Anterior cingulate cortex (tissue), 58 donors: ENCODE measurements around the gene ZNF593.

Source experiments
- DNase-seq, 58 donors: peaks; one replicate each; lab custom pipeline; 2025; lab: John Stamatoyannopoulos, UW

ZNF593 gene

DNA sequence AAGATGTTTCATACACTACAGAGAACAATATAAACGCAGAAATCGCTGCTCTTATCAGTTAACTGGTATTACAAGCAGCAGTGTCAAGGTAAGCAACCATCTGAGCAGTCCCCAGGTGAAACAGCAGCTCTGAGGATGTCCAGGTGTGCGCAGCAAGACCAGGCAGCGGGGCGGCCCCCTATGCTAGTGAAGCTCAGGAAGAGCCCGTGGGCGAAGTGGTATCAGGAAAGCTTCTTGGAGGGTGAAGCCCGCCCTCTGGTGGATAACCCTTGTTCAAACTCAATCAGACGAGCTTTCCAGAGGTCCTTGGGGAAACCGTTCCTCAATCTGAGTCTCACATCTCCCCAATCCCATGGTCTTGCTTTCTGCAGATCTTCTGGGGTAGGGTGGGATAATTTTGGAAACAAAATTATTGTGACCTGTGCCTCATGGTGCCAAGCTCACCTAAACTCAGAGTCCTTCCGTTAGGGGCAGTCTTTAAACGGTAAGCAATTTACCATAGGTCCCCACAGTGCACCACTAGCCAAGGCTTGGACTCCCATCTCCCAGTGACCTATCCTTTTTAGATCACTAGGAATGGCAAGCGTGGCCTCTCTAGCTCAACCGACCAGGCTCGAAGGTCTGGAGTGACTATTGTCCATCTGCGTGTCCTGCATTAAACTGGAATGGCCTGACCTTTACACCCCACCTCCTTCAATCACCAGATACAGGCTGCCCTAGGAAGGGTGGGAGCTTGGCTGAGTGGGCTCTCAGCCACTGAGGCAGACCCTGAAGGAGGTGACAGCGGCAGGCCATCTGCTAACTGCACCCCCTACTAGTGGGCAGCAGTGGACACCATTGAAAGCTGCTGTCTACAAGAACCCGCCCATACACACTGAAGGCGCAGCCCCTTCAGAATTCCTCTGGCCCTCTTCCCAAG, 24.4 kb upstream of the ZNF593 start:
- DNase-seq = peak in 52 of 58 donors; percentile 18 to 85 (median 59)

DNA sequence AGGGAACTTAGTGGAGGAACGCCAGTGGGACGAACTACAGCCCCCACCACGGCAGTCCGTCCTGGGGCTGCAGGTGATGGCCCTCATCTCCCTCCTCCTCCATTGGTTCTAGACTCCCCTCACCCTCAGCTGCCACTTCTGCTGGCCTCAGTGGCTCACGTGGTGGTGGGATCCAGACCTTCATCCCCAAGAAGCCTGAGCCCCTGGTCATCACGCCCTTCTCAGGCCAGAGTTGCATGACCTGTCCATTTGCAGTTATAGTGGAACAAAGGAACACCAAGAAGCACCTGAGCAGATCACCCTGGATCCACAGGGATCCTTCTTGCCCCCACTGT, 23.8 kb upstream of the ZNF593 start:
- DNase-seq = no peak

DNA sequence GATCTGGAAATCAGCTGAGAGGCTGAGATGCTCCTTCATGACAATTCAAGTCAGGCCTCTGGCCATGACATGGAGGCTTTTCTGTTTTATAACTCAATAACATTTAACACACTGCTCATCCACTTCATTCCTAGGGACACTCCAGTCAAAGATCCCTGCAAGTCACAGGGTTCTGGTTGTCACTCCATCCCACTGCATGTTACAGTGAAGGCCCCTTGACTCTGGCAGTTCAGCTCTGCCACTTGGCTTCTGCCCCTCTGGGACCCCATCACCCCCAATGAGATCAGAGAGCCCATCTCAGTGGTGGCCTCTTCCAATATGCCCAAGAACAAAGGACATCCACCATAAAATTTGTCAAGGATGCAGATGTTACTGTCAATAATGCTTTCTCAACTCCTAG, 20.8 kb upstream of the ZNF593 start:
- no peak for DNase-seq

DNA sequence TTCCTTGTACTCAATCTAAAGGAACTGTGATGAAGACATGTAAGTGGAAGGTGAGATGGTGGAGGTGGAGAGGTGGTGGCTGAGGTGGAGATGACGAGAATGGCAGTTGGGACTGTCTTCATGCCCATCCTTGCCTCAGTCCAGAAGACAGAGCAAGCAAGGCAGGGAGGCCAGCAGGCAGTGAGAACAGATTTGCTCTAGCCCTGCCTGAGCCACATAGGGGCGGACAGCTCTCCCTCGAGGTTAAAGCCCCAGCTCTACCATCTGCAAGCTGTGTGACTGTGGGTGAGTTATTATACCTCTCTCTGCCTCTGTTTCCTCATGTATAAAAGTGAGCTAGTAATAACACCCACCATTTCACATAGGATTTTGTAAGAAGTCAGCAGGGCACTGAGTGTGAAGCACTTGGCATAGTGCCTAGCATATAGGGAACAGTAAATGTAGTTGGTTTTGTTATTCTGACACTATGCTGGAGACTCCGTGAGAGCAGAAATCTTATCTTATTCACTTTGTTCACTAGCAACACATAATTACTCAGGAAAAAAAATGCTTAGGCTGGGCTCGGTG, 15.7 kb upstream of the ZNF593 start:
- no peak for DNase-seq

DNA sequence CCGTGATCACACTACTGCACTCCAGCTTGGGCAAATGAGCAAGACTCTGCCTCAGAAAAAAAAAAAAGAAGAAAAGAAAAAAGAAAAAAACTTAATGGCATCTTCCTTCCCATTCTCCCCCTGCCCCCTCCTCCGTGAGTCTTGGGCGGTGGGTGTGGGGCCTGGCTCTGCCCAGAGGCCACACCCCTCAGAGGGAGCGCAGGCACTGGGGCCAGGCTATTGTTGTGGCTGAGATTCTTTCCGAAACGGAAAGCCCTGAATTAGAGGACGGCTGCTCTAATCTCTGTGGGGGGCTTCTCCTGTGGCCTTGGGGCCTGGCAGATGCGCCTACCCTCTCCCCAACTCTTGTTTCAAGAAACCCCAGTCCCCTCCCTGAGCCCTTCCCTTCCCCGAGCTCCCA, 15.0 kb upstream of the ZNF593 start:
- no peak for DNase-seq

DNA sequence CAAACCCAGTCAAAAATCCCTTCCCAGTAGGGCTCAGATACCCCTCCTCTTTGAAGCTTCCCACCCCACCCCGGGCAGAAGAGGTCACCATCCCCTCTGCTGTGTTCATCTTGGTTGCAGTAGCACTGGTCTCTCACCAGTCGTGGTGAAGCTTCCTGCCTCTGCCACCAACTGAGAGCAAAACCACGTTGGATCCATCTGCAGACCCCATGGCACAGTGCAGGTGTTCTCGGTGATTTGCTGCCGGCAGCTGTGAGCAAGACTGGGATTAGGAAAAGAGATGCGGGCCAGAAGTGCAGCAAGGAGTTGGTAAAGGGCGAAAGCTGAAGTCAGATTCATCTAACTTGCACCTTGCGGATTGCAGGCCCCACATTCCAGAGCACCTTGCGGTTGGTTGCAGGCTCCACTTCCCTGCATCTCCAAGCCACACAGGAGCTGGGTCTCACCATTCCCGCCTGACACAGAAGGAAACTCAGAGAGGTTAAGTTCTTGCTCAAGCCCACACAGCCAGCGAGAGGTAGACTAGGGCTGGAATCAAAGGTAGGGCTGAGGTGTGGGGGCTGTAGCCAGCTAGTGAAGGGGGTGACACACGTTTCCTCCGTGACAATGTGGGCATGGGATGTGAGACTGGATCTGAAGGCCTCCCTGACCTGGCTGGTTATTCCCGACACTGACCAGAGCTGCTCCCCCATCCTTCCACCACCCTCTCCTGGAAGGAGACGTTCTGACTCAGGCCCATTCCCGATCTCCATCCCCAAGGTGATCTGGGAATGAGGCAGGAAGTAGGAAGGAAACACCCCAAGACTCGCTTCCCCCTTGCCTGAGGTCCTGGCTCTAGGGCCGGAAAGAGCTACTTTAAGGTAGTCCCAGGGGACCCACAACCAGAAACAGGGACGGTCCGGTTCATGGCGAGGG, 14.1 kb upstream of the ZNF593 start:
- no peak for DNase-seq

DNA sequence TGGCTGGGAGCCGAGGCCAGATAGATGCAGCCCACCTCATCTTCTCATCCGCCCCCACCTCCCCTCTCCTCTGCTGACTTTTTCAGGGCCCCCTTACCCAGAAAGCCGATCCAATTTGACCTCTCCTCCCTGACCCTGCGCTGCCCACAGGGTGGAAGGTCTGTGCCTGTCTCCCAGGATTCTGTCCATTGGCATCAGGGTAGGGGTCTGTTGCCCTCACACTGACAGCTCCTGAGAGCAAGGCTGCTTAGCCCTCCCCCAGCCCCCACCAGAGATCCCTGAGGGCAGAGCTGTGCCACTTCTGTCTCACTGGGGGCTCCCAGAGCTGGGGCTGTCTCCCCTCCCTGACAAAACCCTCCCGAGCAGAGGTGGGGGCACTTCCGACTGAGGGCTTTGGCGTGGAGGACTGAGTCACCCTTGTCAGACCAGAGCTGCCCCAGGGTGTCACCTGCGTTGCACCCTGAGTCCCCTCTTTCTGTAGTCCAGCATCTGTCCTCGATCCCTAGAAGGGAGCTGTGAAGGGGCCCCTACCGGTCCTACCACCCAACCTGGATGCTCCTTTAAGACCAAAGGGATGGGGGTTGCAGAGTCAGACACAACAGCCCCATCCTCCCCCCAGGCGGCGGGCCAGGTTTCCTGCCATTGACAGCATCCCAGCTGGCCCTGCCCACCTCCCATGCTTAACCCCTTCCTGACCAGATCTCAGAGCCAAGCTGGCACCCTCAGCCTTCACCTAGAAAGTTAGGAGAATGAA, 13.2 kb upstream of the ZNF593 start:
- DNase-seq = peak in 11 of 58 donors; percentile 7 to 47 (median 19)

DNA sequence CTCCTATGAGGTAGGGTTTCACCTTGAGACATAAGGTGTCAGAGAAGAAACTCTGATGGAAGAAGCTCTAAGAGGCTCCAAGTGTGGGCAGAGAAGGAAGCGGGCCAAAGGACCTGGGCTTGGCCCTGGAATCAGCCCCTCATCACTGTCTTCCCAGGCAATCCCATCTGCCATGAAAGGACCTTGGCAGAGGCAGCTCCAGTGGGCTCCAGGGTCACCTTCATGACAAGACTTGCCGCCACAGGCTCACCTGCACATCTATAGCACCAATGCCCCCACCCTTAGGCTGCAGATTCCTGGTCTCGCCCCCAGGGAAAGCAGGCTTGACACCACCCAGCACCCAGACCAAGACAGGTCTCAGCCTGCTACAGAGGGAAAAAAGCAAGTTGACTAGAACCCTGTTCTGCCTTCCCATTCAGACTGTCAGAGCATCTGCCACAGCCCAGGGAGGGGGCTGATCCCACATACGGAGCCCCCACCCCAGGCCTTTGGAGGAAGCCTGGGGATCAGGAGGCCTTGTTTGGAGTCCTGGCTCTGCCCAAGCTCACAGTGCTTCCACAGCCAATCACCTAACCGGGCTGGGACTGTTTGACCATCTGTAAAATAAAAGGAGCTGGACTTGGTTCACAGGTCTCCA, 11.3 kb upstream of the ZNF593 start:
- no peak for DNase-seq

DNA sequence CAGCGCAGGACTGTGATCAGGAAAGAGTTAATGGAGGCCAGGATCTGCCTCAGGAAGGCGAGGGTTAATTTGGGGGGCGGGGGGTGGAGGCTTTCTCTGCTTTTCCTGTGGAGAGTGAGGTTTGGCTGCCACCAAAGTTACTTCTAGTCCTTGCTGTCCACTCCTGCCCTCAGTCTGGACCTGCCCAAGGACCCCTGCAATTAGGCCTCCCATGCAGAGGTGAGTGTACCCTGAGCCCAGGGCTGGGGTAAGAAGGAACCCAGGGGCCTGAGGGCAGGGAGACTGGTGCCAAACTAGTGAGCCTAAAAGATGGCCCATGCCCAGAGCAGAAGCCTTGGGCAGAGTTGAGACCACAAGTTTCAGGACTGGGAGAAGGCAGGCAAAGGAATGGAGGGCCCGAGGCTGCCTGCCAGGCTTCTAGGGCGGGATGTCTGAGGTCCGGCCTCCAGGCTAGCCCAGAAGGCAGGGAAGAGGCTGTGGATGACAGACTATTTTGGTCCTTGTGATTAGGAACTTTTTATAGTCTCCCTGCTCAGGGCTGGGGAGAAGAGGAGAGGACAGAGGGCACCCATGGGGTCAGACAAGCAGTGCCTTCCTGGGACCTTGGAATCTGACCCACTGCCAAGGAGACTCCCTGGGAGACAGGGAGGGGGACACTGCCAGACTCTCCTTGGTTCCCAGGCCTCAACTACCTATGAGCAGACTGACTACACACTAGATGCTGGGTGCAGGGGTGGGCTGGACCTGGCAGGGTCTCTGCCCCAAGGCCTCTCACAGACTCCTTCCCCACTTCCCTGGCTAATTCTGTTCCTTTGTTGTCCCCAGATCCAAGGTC, 10.6 kb upstream of the ZNF593 start, which contains the start of gene FAM110D:
TSS of gene FAM110D (plus strand) at position 172 of the 835 bp plus-strand sequence. CDS start 2,213 bp downstream, outside the sequence.
- no peak for DNase-seq

DNA sequence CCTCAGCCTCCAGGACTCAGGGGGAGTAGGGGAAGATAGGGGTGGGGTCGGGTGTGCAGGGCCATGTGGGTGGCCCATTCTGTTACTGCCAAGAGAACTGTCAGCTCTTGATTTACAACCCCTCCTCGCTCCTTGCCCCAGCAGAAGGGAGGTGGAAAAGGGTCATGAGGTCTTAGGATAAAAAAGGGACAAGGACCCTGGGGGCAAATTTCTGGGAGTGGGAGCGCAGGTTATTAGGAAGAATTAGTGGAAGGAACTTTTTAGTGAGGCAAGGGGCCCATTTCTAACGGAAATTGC, 10.0 kb upstream of the ZNF593 start:
- DNase-seq = no peak

DNA sequence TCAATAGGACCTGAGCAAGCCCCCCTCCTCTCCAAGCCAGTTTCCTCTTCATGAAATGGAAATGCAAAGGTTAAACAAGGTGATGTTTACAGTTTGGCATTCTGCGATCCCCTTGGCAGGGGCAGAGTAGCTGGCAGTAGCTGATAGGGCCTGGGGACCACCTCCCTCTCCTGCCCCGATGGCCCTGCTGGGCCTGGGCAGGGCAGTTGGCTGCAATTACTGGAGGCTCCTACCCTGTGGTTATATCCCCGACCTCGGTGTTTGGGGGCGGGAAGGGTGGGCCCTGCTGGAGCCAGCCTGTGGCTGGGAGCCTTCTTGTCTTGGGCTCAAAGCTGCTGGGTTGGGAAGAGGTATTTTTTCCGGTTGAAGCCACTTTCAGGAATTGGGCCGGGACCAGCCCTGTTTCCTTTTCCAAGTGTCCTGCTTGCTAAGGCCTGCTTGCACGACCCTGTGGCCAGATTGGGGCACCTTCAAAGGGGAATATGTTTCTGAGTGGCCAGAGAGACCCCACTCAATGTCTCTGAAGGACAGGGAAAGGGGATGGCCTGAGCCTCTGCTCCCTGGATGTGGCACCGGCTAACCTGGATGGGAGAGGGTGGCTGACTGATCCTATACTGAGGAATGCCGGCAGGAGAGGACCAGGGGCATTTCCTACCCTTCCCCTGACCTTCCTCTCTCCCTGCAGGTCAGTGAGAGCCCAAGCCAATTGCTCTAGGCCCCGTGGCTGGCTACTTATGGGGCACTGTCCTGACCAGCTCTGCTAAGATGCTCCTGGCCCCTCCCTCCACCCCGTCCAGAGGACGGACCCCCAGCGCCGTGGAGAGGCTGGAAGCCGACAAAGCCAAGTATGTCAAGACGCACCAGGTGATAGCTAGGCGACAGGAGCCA, 8.9 kb upstream of the ZNF593 start:
- no peak for DNase-seq

DNA sequence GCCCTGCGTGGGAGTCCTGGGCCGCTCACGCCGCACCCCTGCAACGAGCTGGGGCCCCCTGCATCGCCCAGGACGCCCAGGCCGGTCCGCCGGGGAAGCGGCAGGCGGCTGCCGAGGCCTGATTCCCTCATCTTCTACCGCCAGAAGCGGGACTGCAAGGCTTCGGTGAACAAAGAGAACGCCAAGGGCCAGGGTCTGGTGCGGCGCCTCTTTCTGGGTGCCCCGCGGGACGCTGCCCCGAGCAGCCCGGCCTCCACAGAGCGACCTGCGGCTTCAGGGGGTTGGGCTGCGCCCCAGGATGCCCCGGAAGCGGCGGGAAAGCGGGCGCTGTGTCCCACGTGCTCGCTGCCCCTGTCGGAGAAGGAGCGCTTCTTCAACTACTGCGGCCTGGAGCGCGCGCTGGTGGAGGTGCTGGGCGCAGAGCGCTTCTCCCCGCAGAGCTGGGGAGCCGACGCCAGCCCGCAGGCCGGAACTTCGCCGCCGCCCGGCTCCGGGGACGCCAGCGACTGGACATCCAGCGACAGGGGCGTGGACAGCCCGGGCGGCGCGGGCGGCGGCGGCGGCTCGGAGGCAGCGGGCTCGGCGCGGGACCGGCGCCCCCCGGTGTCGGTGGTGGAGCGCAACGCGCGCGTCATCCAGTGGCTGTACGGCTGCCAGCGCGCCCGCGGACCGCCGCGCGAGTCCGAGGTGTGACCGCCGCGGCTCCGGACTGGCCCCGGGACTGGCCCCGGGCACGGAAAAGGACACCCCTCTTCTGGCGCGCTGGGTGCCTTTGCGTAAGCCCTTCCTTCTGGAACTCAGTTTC, 8.1 kb upstream of the ZNF593 start:
- peak in 47 of 58 donors; percentile 12 to 76 (median 52) for DNase-seq

DNA sequence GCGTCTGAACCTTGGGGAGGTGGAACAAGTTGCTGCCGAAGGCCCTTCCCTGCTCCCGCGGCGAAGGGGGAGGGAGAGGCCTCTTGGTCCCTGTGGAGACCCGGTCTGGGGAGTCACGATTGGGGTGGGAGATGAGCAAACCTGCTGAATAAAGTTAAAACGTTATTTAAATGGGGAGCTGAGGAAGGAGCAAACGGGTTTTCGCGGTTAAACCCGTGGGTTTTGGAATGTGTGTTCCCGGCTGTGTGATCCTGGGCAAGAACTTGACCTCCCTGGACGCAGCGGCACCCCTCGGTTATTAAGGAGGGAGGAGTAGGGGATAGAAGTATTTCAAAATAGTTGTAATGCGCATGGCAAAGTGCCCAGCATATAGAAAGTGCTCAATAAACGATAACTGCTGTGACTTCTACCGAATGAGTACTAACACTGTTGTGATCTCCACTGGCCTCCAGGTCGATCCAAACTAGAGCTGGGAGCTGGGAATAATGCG, 7.4 kb upstream of the ZNF593 start:
- no peak for DNase-seq

DNA sequence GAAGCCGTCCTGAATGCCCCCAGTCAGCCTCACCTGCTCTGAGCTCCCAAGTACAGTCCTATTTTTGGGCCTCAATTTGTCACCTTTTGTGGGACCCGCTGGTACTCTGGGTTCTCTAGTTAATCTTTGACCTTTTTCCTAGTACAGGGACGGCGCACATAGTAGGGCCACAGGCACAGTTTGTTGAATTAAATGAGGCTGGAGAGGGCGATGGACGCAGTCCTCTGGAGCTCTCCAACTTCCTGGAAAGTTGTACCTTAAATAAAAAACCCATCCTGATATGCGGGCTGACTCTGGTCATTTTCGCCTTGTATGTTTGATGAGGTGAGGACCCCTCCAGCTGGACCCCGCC, 6.0 kb upstream of the ZNF593 start:
- no peak for DNase-seq

DNA sequence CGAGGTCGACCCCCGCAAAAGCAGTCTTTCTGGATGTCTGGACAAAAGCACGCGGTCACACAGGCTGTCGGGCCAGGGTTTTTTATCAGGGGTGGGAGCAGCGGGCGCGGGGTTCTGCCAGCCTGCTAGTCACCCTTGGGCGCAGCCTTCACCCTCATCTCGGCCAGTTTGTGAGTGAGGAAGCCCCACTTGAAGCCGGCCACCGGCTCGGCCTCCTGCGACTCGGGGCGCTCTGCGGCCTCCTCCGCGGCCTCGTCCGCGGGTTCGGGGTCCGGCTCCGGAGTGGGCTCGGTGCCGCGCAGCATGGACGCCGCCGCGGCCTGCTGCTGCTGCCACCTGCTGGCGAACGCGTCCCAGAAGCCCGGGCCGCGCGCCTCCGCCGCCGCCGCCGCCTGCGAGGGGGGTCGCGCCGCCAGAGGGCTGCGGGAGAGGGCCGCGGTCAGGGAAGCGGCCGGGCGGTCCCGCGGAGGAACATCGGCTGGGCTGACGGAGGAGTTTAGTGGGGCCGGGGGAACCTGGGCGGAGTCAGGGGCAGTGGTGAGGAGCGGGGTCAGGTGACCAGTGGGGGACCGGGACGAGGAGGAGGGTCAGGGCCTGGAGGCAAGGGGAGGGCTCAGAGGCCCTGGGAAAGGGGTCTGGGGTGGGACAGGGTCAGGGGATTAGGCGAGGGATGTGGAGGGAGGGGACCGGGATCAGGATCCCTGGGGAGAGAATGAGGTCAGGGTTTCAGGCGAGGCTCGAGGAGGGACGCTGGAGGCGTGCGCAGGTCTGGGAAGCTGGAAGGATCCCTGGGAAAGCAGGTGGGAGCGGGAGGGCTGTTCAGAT, 5.5 kb upstream of the ZNF593 start:
- peak in 24 of 58 donors; percentile 10 to 63 (median 34) for DNase-seq
